Thyroid gland (tissue), 4 donors: ENCODE measurements around the gene KRT34.

Experiments
- CTCF ChIP-seq, 6 experiments: fragments of 200-600 bp in 3 of 6; fragments of 450-650 bp in 3 of 6; sonication (generic) in 3 of 6; IDR thresholded peaks; one replicate each; pipeline ENCODE4 v1.5.1; 2016 to 2019; ENCODE audit warnings: antibody characterized with exemption in 6 of 6, mild to moderate bottlenecking in 2 of 6, inconsistent platforms in 1 of 6, moderate library complexity in 1 of 6
- POLR2A ChIP-seq, 2 donors: fragments of 450-650 bp; IDR thresholded peaks; one replicate each; pipeline ENCODE4 v1.6.1; 2017; ENCODE audit warnings: antibody characterized with exemption in 2 of 2, mild to moderate bottlenecking in 2 of 2, moderate library complexity in 1 of 2

- TF ChIP-seq POLR2A (IDR thresholded peaks at IDR 0.05): no peak
- TF ChIP-seq CTCF (IDR thresholded peaks at IDR 0.05): no peak
These were observed 30.9 kb downstream of the KRT34 start for GRCh38 chr17:41351177-41351576.
